K562 (cell line): ENCODE measurements around the gene IRAK2. TPM values are rescaled to one million over a fixed set of nuclear protein-coding genes. Genes with fewer than 3 reads are reported as not detected.
A peak's percentile ranks its signal among the peaks of the same experiment; 100 is the strongest.

Experiments used
- EHMT2 ChIP-seq: fragments of 450-650 bp; IDR thresholded peaks from 2 replicates; pipeline ENCODE4 v1.6.1; 2018; ENCODE audit warnings: antibody characterized with exemption
- HOXB6 ChIP-seq: fragments of 250-450 bp; sonication (Bioruptor Pico); IDR thresholded peaks from 2 replicates; pipeline ENCODE4 v1.5.1; 2022; ENCODE audit warnings: mild to moderate bottlenecking, borderline replicate concordance
- JUN ChIP-seq, 2 experiments: sonication (generic) in 1 of 2; formaldehyde crosslinking in 1 of 2; IDR thresholded peaks; 2 replicates each; pipeline versions ENCODE4 v1.6.1 to v1.8.0; 2012 to 2022; ENCODE audit warnings: borderline replicate concordance in 2 of 2, mild to moderate bottlenecking in 2 of 2, improper control_type of control experiment in 1 of 2, low read depth in 1 of 2, low read length in 1 of 2, missing genetic modification reagents in 1 of 2
- KLF13 ChIP-seq: fragments of 450-650 bp; IDR thresholded peaks from 2 replicates; pipeline ENCODE4 v1.6.1; 2016; ENCODE audit warnings: missing genetic modification characterization, low read depth, mild to moderate bottlenecking, missing compliant biosample characterization, moderate library complexity, borderline replicate concordance
- MEF2D ChIP-seq: conservative IDR thresholded peaks from 2 replicates; pipeline ENCODE4 v1.6.1; 2016; ENCODE audit warnings: low read depth, missing genetic modification characterization, missing compliant biosample characterization
- NFE2 ChIP-seq: IDR thresholded peaks from 2 replicates; pipeline ENCODE4 v1.6.1; 2014; ENCODE audit warnings: antibody characterized with exemption, low read depth
- POLR2B ChIP-seq: fragments of 450-650 bp; IDR thresholded peaks from 2 replicates; pipeline ENCODE4 v1.6.1; 2018; ENCODE audit warnings: low read depth; ENCODE audit not compliant: partially characterized antibody
- POLR2G ChIP-seq: fragments of 200-400 bp; formaldehyde crosslinking; IDR thresholded peaks from 2 replicates; pipeline ENCODE4 v1.6.1; 2017; ENCODE audit warnings: low read depth, mild to moderate bottlenecking, antibody characterized with exemption, low read length, moderate library complexity
- TFAM ChIP-seq: fragments of 250-450 bp; sonication (Bioruptor Pico); conservative IDR thresholded peaks from 2 replicates; pipeline ENCODE4 v1.5.0; 2021; ENCODE audit warnings: mild to moderate bottlenecking, moderate library complexity
- TRIM24 ChIP-seq, 2 experiments: fragments of 450-650 bp; IDR thresholded peaks; 2 replicates each; pipeline ENCODE4 v1.6.1; 2016
- TSC22D4 ChIP-seq: fragments of 450-650 bp; IDR thresholded peaks from 2 replicates; pipeline ENCODE4 v1.6.1; 2016; ENCODE audit warnings: missing genetic modification characterization, missing biosample characterization, control low read depth
- YBX1 ChIP-seq: fragments of 450-650 bp; IDR thresholded peaks from 2 replicates; pipeline ENCODE4 v1.7.1; 2016; ENCODE audit warnings: mild to moderate bottlenecking
- ZBTB12 ChIP-seq: fragments of 250-450 bp; sonication (Bioruptor Pico); IDR thresholded peaks from 2 replicates; pipeline ENCODE4 v1.4.0; 2020
- ZBTB2 ChIP-seq: fragments of 450-650 bp; IDR thresholded peaks from 2 replicates; pipeline ENCODE4 v1.6.1; 2016; ENCODE audit warnings: antibody characterized with exemption
- ZNF224 ChIP-seq: sonication (generic); formaldehyde crosslinking; IDR thresholded peaks from 2 replicates; pipeline ENCODE4 v1.8.0; 2022; ENCODE audit warnings: mild to moderate bottlenecking, missing genetic modification reagents
- ZNF592 ChIP-seq: fragments of 450-650 bp; IDR thresholded peaks from 2 replicates; pipeline ENCODE4 v1.6.1; 2017; ENCODE audit warnings: antibody characterized with exemption, mild to moderate bottlenecking
- polyA plus RNA-seq, 8 experiments: library from polyadenylated mRNA; depleted of rRNA in 4 of 8; stranded (reverse) in 5 of 8; unstranded in 3 of 8; fragments of >200 nt; fragmentation: Nextera tagmentation in 2 of 8; fragmentation: Illumina TruSeq in 1 of 8; extraction: Ambion mirVana in 2 of 8; extraction: Trizol in 1 of 8; gene quantifications; 2 replicates each; pipeline versions ENCODE4 v1.2.1 to v1.2.3, GENCODE V29; 2011 to 2014; ENCODE audit warnings: inconsistent platforms in 1 of 8, missing spikeins in 1 of 8
- total RNA-seq, 7 experiments: library from RNA; depleted of rRNA in 6 of 7; stranded (reverse); fragments of >200 nt in 6 of 7; fragmentation: Illumina TruSeq in 2 of 7; extraction: Trizol in 2 of 7; gene quantifications; 2 replicates each; pipeline versions ENCODE4 v1.2.1 to v1.2.3, GENCODE V29; 2011 to 2021; ENCODE audit warnings: low replicate concordance in 1 of 7
- TF ChIP-seq, protein P1 (sequence below), 2 experiments: fragments of 250-450 bp in 1 of 2; fragments of 450-650 bp in 1 of 2; sonication (Bioruptor Pico) in 1 of 2; IDR thresholded peaks; 2 replicates each; pipeline versions ENCODE4 v1.6.1 to v1.8.0; 2016 to 2021; ENCODE audit warnings: mild to moderate bottlenecking in 2 of 2, moderate library complexity in 2 of 2, missing compliant biosample characterization in 1 of 2, missing genetic modification characterization in 1 of 2
- TF ChIP-seq, protein P2 (sequence below): fragments of 250-450 bp; sonication (Bioruptor Pico); IDR thresholded peaks from 2 replicates; pipeline ENCODE4 v1.9.0; 2021; ENCODE audit warnings: mild to moderate bottlenecking, inconsistent platforms

Gene IRAK2
- total and polyA plus RNA-seq, 9 of the 15 experiments (the other 6 are each of a cell fraction or from before 2014, with no cell fraction given) = 0.42 to 4.4 (median 2.7) TPM

GRCh38 chr3:10173926-10174435 is 9.3 kb downstream of the IRAK2 start (continued):
- no peak for TF ChIP-seq ZNF592
- 0 out of 2 replicates have a peak, but pooled peaks have one; percentile 15 for TF ChIP-seq KLF13 (tag)
- no peak for TF ChIP-seq POLR2B
- TF ChIP-seq TSC22D4 (tag) = no peak
- no peak for TF ChIP-seq HOXB6
- no peak for TF ChIP-seq ZBTB12 (CRISPR knock-in tag)
- no peak for TF ChIP-seq MEF2D (tag)
- TF ChIP-seq ZBTB2 = no peak
- TF ChIP-seq TRIM24 (IDR thresholded peaks at IDR 0.05) = 0 out of 4 replicates have a peak, but pooled peaks of 1 of the 2 experiments have one; percentile 7
- TF ChIP-seq, protein P1, sequence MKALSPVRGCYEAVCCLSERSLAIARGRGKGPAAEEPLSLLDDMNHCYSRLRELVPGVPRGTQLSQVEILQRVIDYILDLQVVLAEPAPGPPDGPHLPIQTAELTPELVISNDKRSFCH (CRISPR knock-in tag; IDR thresholded peaks at IDR 0.05) = no peak
- TF ChIP-seq, protein P1 (tag; IDR thresholded peaks at IDR 0.05) = no peak
- 0 out of 2 replicates have a peak, but pooled peaks have one; percentile 0 for TF ChIP-seq NFE2
- TF ChIP-seq YBX1 = no peak
- no peak for TF ChIP-seq ZNF224 (CRISPR knock-in tag)
- no peak for TF ChIP-seq TFAM (CRISPR knock-in tag)
- TF ChIP-seq JUN (IDR thresholded peaks at IDR 0.05; ENCODE audit: borderline replicate concordance, low read depth, low read length) = peak; percentile 65; the same call in 1 of the 2 replicates
- no peak for TF ChIP-seq JUN (CRISPR knock-in tag; IDR thresholded peaks at IDR 0.05; ENCODE audit: borderline replicate concordance)
- TF ChIP-seq EHMT2 = no peak
- no peak for TF ChIP-seq POLR2G
- TF ChIP-seq, protein P2, sequence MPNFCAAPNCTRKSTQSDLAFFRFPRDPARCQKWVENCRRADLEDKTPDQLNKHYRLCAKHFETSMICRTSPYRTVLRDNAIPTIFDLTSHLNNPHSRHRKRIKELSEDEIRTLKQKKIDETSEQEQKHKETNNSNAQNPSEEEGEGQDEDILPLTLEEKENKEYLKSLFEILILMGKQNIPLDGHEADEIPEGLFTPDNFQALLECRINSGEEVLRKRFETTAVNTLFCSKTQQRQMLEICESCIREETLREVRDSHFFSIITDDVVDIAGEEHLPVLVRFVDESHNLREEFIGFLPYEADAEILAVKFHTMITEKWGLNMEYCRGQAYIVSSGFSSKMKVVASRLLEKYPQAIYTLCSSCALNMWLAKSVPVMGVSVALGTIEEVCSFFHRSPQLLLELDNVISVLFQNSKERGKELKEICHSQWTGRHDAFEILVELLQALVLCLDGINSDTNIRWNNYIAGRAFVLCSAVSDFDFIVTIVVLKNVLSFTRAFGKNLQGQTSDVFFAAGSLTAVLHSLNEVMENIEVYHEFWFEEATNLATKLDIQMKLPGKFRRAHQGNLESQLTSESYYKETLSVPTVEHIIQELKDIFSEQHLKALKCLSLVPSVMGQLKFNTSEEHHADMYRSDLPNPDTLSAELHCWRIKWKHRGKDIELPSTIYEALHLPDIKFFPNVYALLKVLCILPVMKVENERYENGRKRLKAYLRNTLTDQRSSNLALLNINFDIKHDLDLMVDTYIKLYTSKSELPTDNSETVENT (CRISPR knock-in tag) = no peak
